ENCODE data around the gene SAP30BP.

The SAP30BP gene

GRCh38 chr17:75623386-75623785 is 43.8 kb upstream of the SAP30BP start:
- no peak overlapping the region for H3K4me3 ChIP-seq (replicated peaks; ENCODE audit: low read depth, low read length)
- no peak for TF ChIP-seq CTCF (IDR thresholded peaks at IDR 0.05; ENCODE audit: low read length, missing control alignments)
- peak; percentile 3 for DNase-seq (ENCODE audit: low read depth)

DNA sequence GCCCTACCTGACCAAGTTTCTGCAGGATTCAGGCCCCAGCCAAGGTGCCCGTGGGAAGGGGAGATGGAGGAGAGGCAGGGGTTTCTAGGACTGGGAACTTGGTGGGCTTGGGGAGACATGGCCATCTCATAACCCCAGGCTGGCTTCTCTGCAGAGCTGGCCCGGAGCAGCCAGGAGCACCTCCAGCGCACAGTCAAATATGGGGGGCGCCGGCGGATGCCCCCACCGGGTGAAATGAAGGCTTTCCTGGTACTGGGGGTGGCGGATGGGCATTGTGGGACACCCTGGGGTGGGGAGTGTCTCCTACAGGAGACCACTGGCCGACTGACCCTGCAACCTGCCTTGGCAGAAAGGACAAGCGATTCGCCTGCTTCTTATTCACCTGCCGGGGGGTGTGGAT is 43.1 kb upstream of the SAP30BP start:
- H3K4me3 ChIP-seq (replicated peaks; ENCODE audit: low read depth, low read length), result no peak overlapping the region
- TF ChIP-seq CTCF (IDR thresholded peaks at IDR 0.05; ENCODE audit: low read length, missing control alignments), result no peak
- no peak for DNase-seq (ENCODE audit: low read depth)

DNA sequence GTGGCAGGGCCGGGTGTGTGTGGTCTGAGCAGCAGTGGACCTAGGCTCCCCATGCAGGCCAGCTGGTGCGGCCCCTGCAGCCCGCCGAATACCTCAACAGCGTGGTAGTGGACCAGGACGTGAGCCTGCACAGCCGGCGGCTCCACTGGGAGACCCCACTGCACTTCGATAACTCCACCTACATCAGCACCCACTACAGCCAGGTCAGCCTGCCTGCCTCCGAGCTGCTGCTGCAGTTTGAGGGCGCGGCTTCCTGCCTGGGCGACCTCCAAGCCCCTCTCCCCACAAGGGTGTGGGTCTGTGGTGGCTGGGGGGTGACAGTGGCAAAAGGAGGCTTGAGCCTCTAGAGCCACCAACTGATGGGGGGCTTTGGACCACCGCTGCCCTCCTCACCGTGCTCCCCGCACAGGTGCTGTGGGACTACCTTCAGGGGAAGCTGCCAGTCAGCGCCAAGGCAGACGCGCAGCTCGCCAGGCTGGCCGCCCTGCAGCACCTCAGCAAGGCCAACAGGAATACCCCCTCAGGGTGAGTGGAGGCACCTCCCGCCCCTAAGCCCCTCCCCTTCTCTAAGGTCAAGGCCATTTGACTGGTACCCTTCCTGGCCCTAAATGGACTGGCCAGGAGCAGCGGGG is 42.3 kb upstream of the SAP30BP start:
- DNase-seq (ENCODE audit: low read depth), result no peak
- no peak for TF ChIP-seq CTCF (IDR thresholded peaks at IDR 0.05; ENCODE audit: low read length, missing control alignments)
- no peak overlapping the region for H3K4me3 ChIP-seq (replicated peaks; ENCODE audit: low read depth, low read length)

- no peak overlapping the region for H3K4me3 ChIP-seq (replicated peaks; ENCODE audit: low read depth, low read length)
- peak; percentile 71 for TF ChIP-seq CTCF (IDR thresholded peaks at IDR 0.05; ENCODE audit: low read length, missing control alignments)
- DNase-seq (ENCODE audit: low read depth), result peak; percentile 21
Measured at GRCh38 chr17:75625813-75626486, 41.2 kb upstream of the SAP30BP start.

DNA sequence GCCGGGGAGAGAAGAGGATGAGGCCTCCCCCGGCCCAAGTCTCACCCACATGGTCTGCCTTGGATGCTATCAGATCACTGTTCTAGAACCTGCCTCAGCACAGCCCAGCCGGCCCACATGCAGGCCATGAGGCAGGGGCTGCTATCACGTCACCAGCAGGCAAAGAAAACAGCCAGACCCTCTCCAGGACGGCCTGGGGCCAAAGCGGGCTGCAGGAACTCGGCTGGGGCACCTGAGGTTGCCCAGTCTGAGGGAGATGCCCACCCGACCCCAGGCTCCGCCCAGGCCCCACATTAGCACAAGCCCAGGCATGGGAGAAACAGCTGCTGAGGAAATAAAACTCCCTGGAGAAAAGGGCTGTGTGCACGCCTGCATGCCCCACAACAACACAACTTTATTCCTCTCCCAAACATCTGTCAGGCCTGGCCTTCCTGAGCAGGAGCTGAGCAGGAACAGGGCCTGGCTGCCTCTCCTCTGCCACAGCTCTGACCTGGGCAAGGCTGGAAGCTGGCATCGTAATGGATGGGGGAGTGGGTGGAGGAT is 40.6 kb upstream of the SAP30BP start:
- TF ChIP-seq CTCF (IDR thresholded peaks at IDR 0.05; ENCODE audit: low read length, missing control alignments), result no peak
- H3K4me3 ChIP-seq (replicated peaks; ENCODE audit: low read depth, low read length), result no peak overlapping the region
- no peak for DNase-seq (ENCODE audit: low read depth)

DNA sequence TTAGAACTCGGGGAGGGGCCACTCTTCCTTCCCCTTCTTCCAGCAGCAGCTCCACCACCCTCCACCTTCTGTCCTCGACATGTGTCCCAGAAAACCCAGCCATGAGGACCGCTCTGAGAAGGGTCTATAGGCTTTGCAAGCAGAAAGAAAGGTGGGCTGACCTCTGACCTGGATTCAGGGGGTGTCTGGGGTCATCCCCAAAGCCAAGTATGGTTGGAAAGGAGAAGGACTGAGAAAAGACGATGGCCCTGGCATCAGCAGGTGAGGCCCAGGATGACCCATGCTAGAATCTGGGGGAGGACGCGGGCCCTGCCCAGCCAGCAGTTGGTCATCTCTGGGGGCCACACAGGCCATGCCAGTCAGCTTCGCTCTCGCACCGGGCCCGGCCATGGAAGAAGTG is 40.0 kb upstream of the SAP30BP start:
- no peak for TF ChIP-seq CTCF (IDR thresholded peaks at IDR 0.05; ENCODE audit: low read length, missing control alignments)
- DNase-seq (ENCODE audit: low read depth), result no peak
- no peak overlapping the region for H3K4me3 ChIP-seq (replicated peaks; ENCODE audit: low read depth, low read length)

Measured in fibroblast of pulmonary artery (primary cell).